Left ventricle myocardium inferior (tissue), 1 donor: ENCODE data around the gene TRIM40. TPM values are rescaled to one million over a fixed set of nuclear protein-coding genes. Genes with fewer than 3 reads are reported as not detected.

Source experiments
- DNase-seq: peaks from one replicate; pipeline ENCODE4 v3.0.0-alpha.2; 2020
- H3K27ac ChIP-seq: fragments of 200-600 bp; replicated peaks from 2 replicates; pipeline ENCODE4 v1.8.0; 2021
- H3K27me3 ChIP-seq: fragments of 200-600 bp; 2 replicates; pipeline ENCODE4 v1.8.0; 2021; ENCODE audit warnings: low read depth
- H3K36me3 ChIP-seq: fragments of 200-600 bp; 2 replicates; pipeline ENCODE4 v1.8.0; 2021
- H3K4me1 ChIP-seq: fragments of 200-600 bp; 2 replicates; pipeline ENCODE4 v1.8.0; 2021
- H3K4me3 ChIP-seq: fragments of 200-600 bp; 2 replicates; pipeline ENCODE4 v1.8.0; 2021; ENCODE audit warnings: mild to moderate bottlenecking, moderate library complexity
- H3K9me3 ChIP-seq: fragments of 200-600 bp; replicated peaks from 2 replicates; pipeline ENCODE4 v1.8.0; 2021
- CTCF ChIP-seq: fragments of 200-600 bp; IDR thresholded peaks from 2 replicates; pipeline ENCODE4 v1.8.0; 2021; ENCODE audit warnings: antibody characterized with exemption, mild to moderate bottlenecking, borderline replicate concordance
- intact Hi-C: fragments of 100-400 bp; cut with micrococcal nuclease; formaldehyde crosslinking; loops from one replicate; pipeline ENCODE4 v1.11.0; 2022
- total RNA-seq: library from RNA; stranded (reverse); fragmentation: NEBNext Ultra II Directional; extraction: Animal tissue kit (Norgen Biotek cat#: 25700); gene quantifications from one replicate; pipeline ENCODE4 v1.2.1, GENCODE V29; 2021
- donor health status: DM: no; HTN: yes; CAD: no; lungs with severe emphysema.

The TRIM40 gene
- total RNA-seq, 1 donor from 2014 or later = not detected

- intact Hi-C loops = no loop called here
- Histone ChIP-seq H3K27me3 (peaks cover 75% of the 10 kb centered on the region), H3K27ac (no peak overlapping the region), H3K9me3 (no peaks in the 10 kb centered on the region), H3K36me3 (no peaks in the 10 kb centered on the region), H3K4me1 (no peaks in the 10 kb centered on the region), H3K4me3 (no peak overlapping the region)
- TF ChIP-seq CTCF = no peak
- no peak for DNase-seq
These were observed 14.2 kb upstream of the TRIM40 start for GRCh38 chr6:30121446-30122366.

- peaks cover 75% of the 10 kb centered on the region for H3K27me3 ChIP-seq
- H3K4me3 ChIP-seq = no peak overlapping the region
- no peak for TF ChIP-seq CTCF
- intact Hi-C loops = no loop called here
- H3K4me1 ChIP-seq = peaks cover 4% of the 10 kb centered on the region
- no peak overlapping the region for H3K27ac ChIP-seq
- no peaks in the 10 kb centered on the region for H3K36me3 ChIP-seq
- no peak for DNase-seq
- H3K9me3 ChIP-seq = no peaks in the 10 kb centered on the region
These were observed 13.4 kb upstream of the TRIM40 start for GRCh38 chr6:30122515-30122914.

GRCh38 chr6:30127238-30128093, 8.5 kb upstream of the TRIM40 start:
- Histone ChIP-seq H3K4me1 (peaks cover 16% of the 10 kb centered on the region), H3K27ac (no peak overlapping the region), H3K36me3 (no peaks in the 10 kb centered on the region), H3K4me3 (peak overlapping the region; percentile 52), H3K9me3 (no peaks in the 10 kb centered on the region), H3K27me3 (peaks cover 95% of the 10 kb centered on the region)
- no peak for TF ChIP-seq CTCF
- intact Hi-C loops = no loop called here
- no peak for DNase-seq

- no peak for TF ChIP-seq CTCF
- Histone ChIP-seq H3K27me3 (peaks cover 95% of the 10 kb centered on the region), H3K27ac (no peak overlapping the region), H3K4me3 (no peak overlapping the region), H3K36me3 (no peaks in the 10 kb centered on the region), H3K9me3 (no peaks in the 10 kb centered on the region), H3K4me1 (peaks cover 16% of the 10 kb centered on the region)
- intact Hi-C loops = no loop called here
- no peak for DNase-seq
These were observed 6.4 kb upstream of the TRIM40 start for GRCh38 chr6:30129265-30130178.
